HL-60 (cell line): ENCODE measurements around the gene ANKFY1.

Source experiments
- CTCF ChIP-seq: IDR thresholded peaks from one replicate; pipeline ENCODE4 v1.5.1; 2011; ENCODE audit warnings: low read length, control low read depth, inconsistent platforms; ENCODE audit not compliant: insufficient read depth
- POLR2AphosphoS5 ChIP-seq: IDR thresholded peaks from 2 replicates; pipeline ENCODE4 v1.6.1; 2012; ENCODE audit warnings: low read depth
- REST ChIP-seq: IDR thresholded peaks from 2 replicates; pipeline ENCODE4 v1.6.1; 2012; ENCODE audit warnings: low read depth; ENCODE audit not compliant: insufficient replicate concordance
- SPI1 ChIP-seq: IDR thresholded peaks from 2 replicates; pipeline ENCODE4 v1.6.1; 2012; ENCODE audit warnings: low read depth, mild to moderate bottlenecking, borderline replicate concordance

DNA sequence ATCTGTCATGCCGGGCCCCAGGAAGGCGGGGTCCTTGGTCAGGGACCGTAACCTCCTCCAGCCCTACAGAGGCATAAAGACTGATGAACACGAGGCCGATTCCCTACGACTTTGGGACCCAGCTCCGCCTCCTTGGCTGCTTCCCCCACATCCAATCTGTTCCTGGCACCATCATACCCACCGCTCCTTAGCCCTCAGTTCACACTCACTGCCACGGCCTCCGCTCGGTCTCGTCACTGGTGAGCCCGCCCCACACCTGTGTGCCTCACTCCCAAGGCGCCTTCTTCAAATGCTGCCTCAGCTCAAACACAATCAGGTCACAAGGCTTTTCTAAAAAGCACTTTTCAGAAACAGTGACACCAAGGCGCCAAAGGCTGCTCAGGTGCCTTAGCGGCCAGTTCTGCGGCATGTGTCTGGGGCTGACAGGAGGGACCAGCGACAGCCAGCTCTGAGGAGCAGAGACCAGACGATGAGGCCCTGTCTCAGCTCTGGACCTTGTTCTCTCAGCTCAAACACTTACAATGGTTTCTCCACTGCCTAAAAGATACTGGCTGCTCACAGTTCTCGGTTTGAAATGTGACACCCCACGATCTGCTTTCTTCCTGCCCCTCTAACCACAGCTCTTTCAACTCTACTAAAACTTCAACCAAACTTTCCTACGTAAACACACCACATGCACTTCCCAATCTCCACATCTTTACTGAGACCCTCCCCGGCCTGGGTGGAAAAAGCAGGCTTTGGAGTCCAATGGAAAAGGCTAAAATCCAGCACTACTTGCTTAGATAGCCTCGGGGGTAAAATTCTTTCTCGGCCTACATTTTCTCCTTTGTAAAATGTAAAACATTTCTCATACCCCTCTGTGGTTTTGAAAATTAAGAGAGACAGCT, 87.6 kb downstream of the ANKFY1 start:
- TF ChIP-seq REST (no peak), CTCF (no peak), POLR2AphosphoS5 (no peak), SPI1 (no peak)
